HepG2 (cell line): ENCODE data around the gene NXN. TPM values are rescaled to one million over a fixed set of nuclear protein-coding genes. Genes with fewer than 3 reads are reported as not detected.

Source experiments
- ETS1 ChIP-seq: sonication (generic); formaldehyde crosslinking; IDR thresholded peaks from 2 replicates; pipeline ENCODE4 v1.4.0; 2020; ENCODE audit warnings: missing genetic modification reagents
- GABPB1 ChIP-seq: IDR thresholded peaks from 2 replicates; pipeline ENCODE4 v1.6.1; 2016; ENCODE audit warnings: mild to moderate bottlenecking, missing genetic modification reagents, moderate library complexity, missing compliant biosample characterization
- KAT7 ChIP-seq: IDR thresholded peaks from 2 replicates; pipeline ENCODE4 v1.6.1; 2018; ENCODE audit warnings: borderline replicate concordance, missing compliant biosample characterization
- KLF15 ChIP-seq: sonication (generic); formaldehyde crosslinking; IDR thresholded peaks from 2 replicates; pipeline ENCODE4 v1.8.1; 2023; ENCODE audit warnings: borderline replicate concordance, mild to moderate bottlenecking, inconsistent platforms, missing genetic modification reagents, mixed read lengths
- NFKBIZ ChIP-seq: IDR thresholded peaks from 2 replicates; pipeline ENCODE4 v1.6.1; 2018; ENCODE audit warnings: missing genetic modification reagents, missing compliant biosample characterization
- PHF8 ChIP-seq: sonication (generic); formaldehyde crosslinking; IDR thresholded peaks from 2 replicates; pipeline ENCODE4 v1.5.0; 2020; ENCODE audit warnings: missing genetic modification reagents
- RBM39 ChIP-seq: fragments of 200-400 bp; formaldehyde crosslinking; IDR thresholded peaks from one replicate; pipeline ENCODE4 v1.6.1; 2018; ENCODE audit warnings: antibody characterized with exemption, mild to moderate bottlenecking, low read depth, low read length; ENCODE audit not compliant: poor library complexity, severe bottlenecking
- SAFB2 ChIP-seq: sonication (generic); formaldehyde crosslinking; IDR thresholded peaks from 2 replicates; pipeline ENCODE4 v1.5.1; 2020; ENCODE audit warnings: missing genetic modification reagents, low read depth, mild to moderate bottlenecking, borderline replicate concordance
- TCF7L2 ChIP-seq: IDR thresholded peaks from 2 replicates; pipeline ENCODE4 v1.6.1; 2011; ENCODE audit warnings: mild to moderate bottlenecking, low read depth, low read length, moderate library complexity
- THRA ChIP-seq: sonication (generic); formaldehyde crosslinking; IDR thresholded peaks from 2 replicates; pipeline ENCODE4 v1.4.0; 2020; ENCODE audit warnings: missing genetic modification reagents, borderline replicate concordance
- YEATS4 ChIP-seq: sonication (generic); formaldehyde crosslinking; IDR thresholded peaks from 2 replicates; pipeline ENCODE4 v1.4.0; 2020; ENCODE audit warnings: missing genetic modification reagents, borderline replicate concordance
- ZFYVE20 ChIP-seq: sonication (generic); formaldehyde crosslinking; IDR thresholded peaks from 2 replicates; pipeline ENCODE4 v1.8.0; 2023; ENCODE audit warnings: low read depth, mild to moderate bottlenecking, moderate library complexity, missing genetic modification reagents, borderline replicate concordance
- ZNF142 ChIP-seq: sonication (generic); formaldehyde crosslinking; IDR thresholded peaks from 2 replicates; pipeline ENCODE4 v1.4.0; 2020; ENCODE audit warnings: missing genetic modification reagents
- ZNF225 ChIP-seq: sonication (generic); formaldehyde crosslinking; IDR thresholded peaks from 2 replicates; pipeline ENCODE4 v1.4.0; 2020; ENCODE audit warnings: mild to moderate bottlenecking, missing genetic modification reagents
- ZNF282 ChIP-seq: fragments of 450-650 bp; IDR thresholded peaks from 2 replicates; pipeline ENCODE4 v1.6.1; 2018; ENCODE audit not compliant: partially characterized antibody
- ZNF556 ChIP-seq: sonication (generic); formaldehyde crosslinking; IDR thresholded peaks from 2 replicates; pipeline ENCODE4 v1.4.0; 2020; ENCODE audit warnings: mild to moderate bottlenecking, missing genetic modification reagents, borderline replicate concordance
- ZNF572 ChIP-seq: sonication (generic); formaldehyde crosslinking; IDR thresholded peaks from 2 replicates; pipeline ENCODE4 v1.5.1; 2020; ENCODE audit warnings: mild to moderate bottlenecking, missing genetic modification reagents
- polyA plus RNA-seq, 8 experiments: library from polyadenylated mRNA; depleted of rRNA in 3 of 8; stranded (reverse) in 7 of 8; unstranded in 1 of 8; fragments of >200 nt; fragmentation: Illumina TruSeq in 4 of 8; extraction: Trizol in 4 of 8; gene quantifications; 2 replicates each; pipeline versions ENCODE4 v1.2.1 to v1.2.3, GENCODE V29; 2011 to 2016; ENCODE audit warnings: low read depth in 4 of 8, missing spikeins in 1 of 8, mixed read lengths in 1 of 8; ENCODE audit not compliant: insufficient read depth in 1 of 8
- total RNA-seq, 5 experiments: library from RNA; depleted of rRNA; stranded (reverse); fragments of >200 nt; fragmentation: Illumina TruSeq; extraction: Trizol; gene quantifications; 2 replicates each; pipeline ENCODE4 v1.2.3, GENCODE V29; 2016; ENCODE audit warnings: low read depth in 1 of 5

The NXN gene
- total and polyA plus RNA-seq, 2 of the 13 experiments (the other 11 are each of a cell fraction or from before 2014, with no cell fraction given), result 22.2 to 24.3 TPM

- TF ChIP-seq KAT7 (CRISPR knock-in tag), result peak; percentile 94
- TF ChIP-seq GABPB1 (CRISPR knock-in tag), result peak; percentile 92
- peak; percentile 93; the same call in 1 of the 2 replicates for TF ChIP-seq ZNF225
- peak; percentile 98 for TF ChIP-seq SAFB2 (CRISPR knock-in tag)
- no peak for TF ChIP-seq ZFYVE20 (CRISPR knock-in tag)
- TF ChIP-seq NFKBIZ (CRISPR knock-in tag), result 0 out of 2 replicates have a peak, but pooled peaks have one; percentile 16
- TF ChIP-seq THRA (CRISPR knock-in tag), result peak; percentile 74
- TF ChIP-seq ZNF556 (CRISPR knock-in tag), result peak; percentile 95
- TF ChIP-seq ZNF142 (CRISPR knock-in tag), result peak; percentile 36; the same call in 1 of the 2 replicates
- TF ChIP-seq KLF15, result peak; percentile 39; the same call in 1 of the 2 replicates
- TF ChIP-seq TCF7L2, result no peak
- TF ChIP-seq YEATS4 (CRISPR knock-in tag), result peak; percentile 97
- no peak for TF ChIP-seq ETS1 (CRISPR knock-in tag)
- TF ChIP-seq ZNF572 (CRISPR knock-in tag), result no peak; the same call in 1 of the 2 replicates
- peak; percentile 99 for TF ChIP-seq PHF8 (CRISPR knock-in tag)
- TF ChIP-seq ZNF282, result no peak
- peak; percentile 79 for TF ChIP-seq RBM39
Observed at GRCh38 chr17:781805-782731, 197.5 kb downstream of the NXN start, which contains the start of the genes GLOD4 and MRM3 (continued).
